Erythroblast (primary cell): ENCODE results near the gene ACKR3.

Experiments
- GATA1 ChIP-seq: IDR thresholded peaks from 2 replicates; pipeline ENCODE4 v1.6.1; 2011; ENCODE audit warnings: low read depth, mild to moderate bottlenecking, control low read depth, low read length, moderate library complexity
- POLR2A ChIP-seq: IDR thresholded peaks from 2 replicates; pipeline ENCODE4 v1.6.1; 2011; ENCODE audit warnings: mild to moderate bottlenecking, low read length

- TF ChIP-seq POLR2A (no peak), GATA1 (no peak)
Measured at GRCh38 chr2:236570081-236570868, 650 bp downstream of the ACKR3 start.
